Measurements from ENCODE around the gene OGT. TPM values are rescaled to one million over a fixed set of nuclear protein-coding genes. Genes with fewer than 3 reads are reported as not detected.

OGT gene
- total and polyA plus RNA-seq, 2 donors, result 37.3 to 221 TPM

GRCh38 chrX:71612256-71612655 is 79.4 kb downstream of the OGT start:
- H3K27ac ChIP-seq (ENCODE audit: low read depth), result no peak overlapping the region
- no peak overlapping the region for H3K4me3 ChIP-seq (ENCODE audit: low read depth, low read length)
- 88% methylated on average over 8 of the region's 8 CpGs for WGBS
- DNase-seq (ENCODE audit: extremely low spot score), result no peak
- peaks cover 6% of the 10 kb centered on the region for H3K36me3 ChIP-seq (ENCODE audit: insufficient read depth)
- H3K4me1 ChIP-seq (ENCODE audit: insufficient read depth), result no peaks in the 10 kb centered on the region

- H3K36me3 ChIP-seq (ENCODE audit: insufficient read depth), result peaks cover 4% of the 10 kb centered on the region
- no peaks in the 10 kb centered on the region for H3K4me1 ChIP-seq (ENCODE audit: insufficient read depth)
- H3K4me3 ChIP-seq (ENCODE audit: low read depth, low read length), result no peak overlapping the region
- WGBS, result 90% methylated on average over 4 of the region's 4 CpGs
- no peak overlapping the region for H3K27ac ChIP-seq (ENCODE audit: low read depth)
- DNase-seq (ENCODE audit: extremely low spot score), result no peak
Measured at GRCh38 chrX:71615056-71615455, 82.2 kb downstream of the OGT start.

GRCh38 chrX:71615954-71616353 is 83.0 kb downstream of the OGT start:
- H3K36me3 ChIP-seq (ENCODE audit: insufficient read depth), result peaks cover 4% of the 10 kb centered on the region
- no peak overlapping the region for H3K4me3 ChIP-seq (ENCODE audit: low read depth, low read length)
- no peaks in the 10 kb centered on the region for H3K4me1 ChIP-seq (ENCODE audit: insufficient read depth)
- no peak for DNase-seq (ENCODE audit: extremely low spot score)
- H3K27ac ChIP-seq (ENCODE audit: low read depth), result no peak overlapping the region
- 86% methylated on average over 10 of the region's 10 CpGs for WGBS

GRCh38 chrX:71616672-71617529 is 84.0 kb downstream of the OGT start:
- Histone ChIP-seq H3K27ac (ENCODE audit: low read depth) (no peak overlapping the region), H3K4me1 (ENCODE audit: insufficient read depth) (no peaks in the 10 kb centered on the region), H3K36me3 (ENCODE audit: insufficient read depth) (peaks cover 4% of the 10 kb centered on the region), H3K4me3 (ENCODE audit: low read depth, low read length) (peak overlapping the region; percentile 14)
- DNase-seq (ENCODE audit: extremely low spot score), result no peak
- WGBS, result 85% methylated on average over 43 of the region's 43 CpGs

- H3K4me1 ChIP-seq (ENCODE audit: insufficient read depth), result no peaks in the 10 kb centered on the region
- H3K27ac ChIP-seq (ENCODE audit: low read depth), result peak overlapping the region; percentile 23
- 74% methylated on average over 8 of the region's 8 CpGs for WGBS
- H3K4me3 ChIP-seq (ENCODE audit: low read depth, low read length), result peak overlapping the region; percentile 14
- peaks cover 4% of the 10 kb centered on the region for H3K36me3 ChIP-seq (ENCODE audit: insufficient read depth)
- DNase-seq (ENCODE audit: extremely low spot score), result no peak
Measured at GRCh38 chrX:71617742-71618141, 84.8 kb downstream of the OGT start.

- Histone ChIP-seq H3K4me3 (ENCODE audit: low read depth, low read length) (peak within 1 kb of the TSS; percentile 14), H3K4me1 (ENCODE audit: insufficient read depth) (no peaks in the 10 kb centered on the region), H3K36me3 (ENCODE audit: insufficient read depth) (peaks cover 4% of the 10 kb centered on the region), H3K27ac (ENCODE audit: low read depth) (peak within 1 kb of the TSS; percentile 23)
- 78% methylated on average over 4 of the region's 4 CpGs for WGBS
- no peak for DNase-seq (ENCODE audit: extremely low spot score)
Measured at GRCh38 chrX:71618303-71618721, 85.4 kb downstream of the OGT start, which contains the start of gene CXCR3. TSS of gene CXCR3 (minus strand) at chrX:71618511. CDS start at chrX:71618449, 62 bp downstream.

- Histone ChIP-seq H3K4me3 (ENCODE audit: low read depth, low read length) (no peak overlapping the region), H3K27ac (ENCODE audit: low read depth) (no peak overlapping the region), H3K4me1 (ENCODE audit: insufficient read depth) (no peaks in the 10 kb centered on the region), H3K36me3 (ENCODE audit: insufficient read depth) (peaks cover 2% of the 10 kb centered on the region)
- 93% methylated on average over 3 of the region's 3 CpGs for WGBS
- DNase-seq (ENCODE audit: extremely low spot score), result no peak
Measured at GRCh38 chrX:71618787-71619186, 85.9 kb downstream of the OGT start.

GRCh38 chrX:71619193-71619592 is 86.3 kb downstream of the OGT start:
- H3K36me3 ChIP-seq (ENCODE audit: insufficient read depth), result peaks cover 2% of the 10 kb centered on the region
- no peak for DNase-seq (ENCODE audit: extremely low spot score)
- H3K4me3 ChIP-seq (ENCODE audit: low read depth, low read length), result no peak overlapping the region
- WGBS, result 91% methylated on average over 8 of the region's 8 CpGs
- H3K27ac ChIP-seq (ENCODE audit: low read depth), result no peak overlapping the region
- no peaks in the 10 kb centered on the region for H3K4me1 ChIP-seq (ENCODE audit: insufficient read depth)

GRCh38 chrX:71619986-71620385 is 87.1 kb downstream of the OGT start:
- peaks cover 2% of the 10 kb centered on the region for H3K36me3 ChIP-seq (ENCODE audit: insufficient read depth)
- WGBS, result 91% methylated on average over 1 of the region's 1 CpG
- no peak overlapping the region for H3K4me3 ChIP-seq (ENCODE audit: low read depth, low read length)
- H3K27ac ChIP-seq (ENCODE audit: low read depth), result no peak overlapping the region
- no peak for DNase-seq (ENCODE audit: extremely low spot score)
- H3K4me1 ChIP-seq (ENCODE audit: insufficient read depth), result no peaks in the 10 kb centered on the region

- no peak for DNase-seq (ENCODE audit: extremely low spot score)
- H3K4me1 ChIP-seq (ENCODE audit: insufficient read depth), result no peaks in the 10 kb centered on the region
- 49% methylated on average over 6 of the region's 6 CpGs for WGBS
- peak overlapping the region; percentile 35 for H3K27ac ChIP-seq (ENCODE audit: low read depth)
- H3K4me3 ChIP-seq (ENCODE audit: low read depth, low read length), result no peak overlapping the region
- H3K36me3 ChIP-seq (ENCODE audit: insufficient read depth), result no peaks in the 10 kb centered on the region
Measured at GRCh38 chrX:71621603-71622002, 88.7 kb downstream of the OGT start.

- WGBS, result 69% methylated on average over 9 of the region's 9 CpGs
- H3K27ac ChIP-seq (ENCODE audit: low read depth), result peak overlapping the region; percentile 38
- no peak for DNase-seq (ENCODE audit: extremely low spot score)
- H3K36me3 ChIP-seq (ENCODE audit: insufficient read depth), result no peaks in the 10 kb centered on the region
- no peaks in the 10 kb centered on the region for H3K4me1 ChIP-seq (ENCODE audit: insufficient read depth)
- H3K4me3 ChIP-seq (ENCODE audit: low read depth, low read length), result no peak overlapping the region
Measured at GRCh38 chrX:71622032-71622575, 89.2 kb downstream of the OGT start.

GRCh38 chrX:71622576-71623450 is 89.9 kb downstream of the OGT start:
- Histone ChIP-seq H3K4me1 (ENCODE audit: insufficient read depth) (no peaks in the 10 kb centered on the region), H3K4me3 (ENCODE audit: low read depth, low read length) (no peak overlapping the region), H3K27ac (ENCODE audit: low read depth) (peak overlapping the region; percentile 74), H3K36me3 (ENCODE audit: insufficient read depth) (no peaks in the 10 kb centered on the region)
- 21% methylated on average over 13 of the region's 13 CpGs for WGBS
- peak; percentile 13 for DNase-seq (ENCODE audit: extremely low spot score)

- 90% methylated on average over 3 of the region's 3 CpGs for WGBS
- Histone ChIP-seq H3K4me1 (ENCODE audit: insufficient read depth) (no peaks in the 10 kb centered on the region), H3K27ac (ENCODE audit: low read depth) (no peak overlapping the region), H3K4me3 (ENCODE audit: low read depth, low read length) (no peak overlapping the region), H3K36me3 (ENCODE audit: insufficient read depth) (no peaks in the 10 kb centered on the region)
- DNase-seq (ENCODE audit: extremely low spot score), result no peak
Measured at GRCh38 chrX:71623714-71624113, 90.8 kb downstream of the OGT start.
